Hepatocyte (in vitro differentiated cells): ENCODE data around the gene WNT6. TPM values are rescaled to one million over a fixed set of nuclear protein-coding genes. Genes with fewer than 3 reads are reported as not detected.

Experiments used
- DNase-seq: peaks from one replicate; pipeline ENCODE4 v3.0.0-alpha.2; 2016; ENCODE audit warnings: low spot score
- H2AFZ ChIP-seq: fragments of 200-600 bp; sonication (generic); 2 replicates; pipeline ENCODE4 v1.6.0; 2016; ENCODE audit warnings: antibody characterized with exemption, mild to moderate bottlenecking
- H3K27ac ChIP-seq: fragments of 200-600 bp; sonication (generic); 2 replicates; pipeline ENCODE4 v1.5.1; 2016; ENCODE audit warnings: mild to moderate bottlenecking
- H3K27me3 ChIP-seq: fragments of 200-600 bp; sonication (generic); 2 replicates; pipeline ENCODE4 v1.6.1; 2016
- H3K36me3 ChIP-seq: fragments of 200-600 bp; sonication (generic); replicated peaks from 2 replicates; pipeline ENCODE4 v1.5.1; 2016; ENCODE audit warnings: low read depth; ENCODE audit not compliant: insufficient read depth
- H3K4me1 ChIP-seq: fragments of 200-600 bp; sonication (generic); 2 replicates; pipeline ENCODE4 v1.5.1; 2016; ENCODE audit warnings: mild to moderate bottlenecking, moderate library complexity; ENCODE audit not compliant: insufficient read depth
- H3K4me2 ChIP-seq: fragments of 200-600 bp; sonication (generic); 2 replicates; pipeline ENCODE4 v1.6.0; 2016
- H3K4me3 ChIP-seq: fragments of 200-600 bp; sonication (generic); 2 replicates; pipeline ENCODE4 v1.5.1; 2016; ENCODE audit warnings: mild to moderate bottlenecking
- H3K79me2 ChIP-seq: fragments of 200-600 bp; sonication (generic); 2 replicates; pipeline ENCODE4 v1.6.0; 2017; ENCODE audit warnings: mild to moderate bottlenecking
- H3K9me2 ChIP-seq: fragments of 200-600 bp; sonication (generic); replicated peaks from 2 replicates; pipeline ENCODE4 v1.6.0; 2017; ENCODE audit warnings: mild to moderate bottlenecking; ENCODE audit not compliant: insufficient read depth
- H3K9me3 ChIP-seq: fragments of 200-600 bp; sonication (generic); 2 replicates; pipeline ENCODE4 v1.5.1; 2016; ENCODE audit warnings: low read depth, mild to moderate bottlenecking
- H4K20me1 ChIP-seq: fragments of 200-600 bp; sonication (generic); 2 replicates; pipeline ENCODE4 v1.6.0; 2016; ENCODE audit warnings: mild to moderate bottlenecking; ENCODE audit not compliant: insufficient read depth, poor library complexity, severe bottlenecking
- CTCF ChIP-seq: fragments of 200-600 bp; sonication (generic); IDR thresholded peaks from 2 replicates; pipeline ENCODE4 v1.5.1; 2016; ENCODE audit warnings: antibody characterized with exemption, mild to moderate bottlenecking; ENCODE audit not compliant: poor library complexity
- EZH2 ChIP-seq: fragments of 200-600 bp; sonication (generic); IDR thresholded peaks from 2 replicates; pipeline ENCODE4 v1.6.1; 2016; ENCODE audit warnings: antibody characterized with exemption, mild to moderate bottlenecking, borderline replicate concordance
- EZH2phosphoT487 ChIP-seq: fragments of 200-600 bp; sonication (generic); IDR thresholded peaks from one replicate; pipeline ENCODE4 v1.6.1; 2018; ENCODE audit warnings: antibody characterized with exemption, mild to moderate bottlenecking, low read depth, moderate library complexity; ENCODE audit not compliant: unreplicated experiment, severe bottlenecking
- WGBS: methylation state at CpG from one replicate; pipeline ENCODE4 v1.1.6; 2016; ENCODE audit warnings: low lambda C conversion rate; ENCODE audit errors: missing lambda C conversion rate; 5-methylcytosine and 5-hydroxymethylcytosine counted together
- polyA plus RNA-seq: library from polyadenylated mRNA; unstranded; fragments of >200 nt; fragmentation: Nextera tagmentation; extraction: Ambion mirVana; gene quantifications from 2 replicates; pipeline ENCODE4 v1.2.1, GENCODE V29; 2016
- total RNA-seq: library from RNA; depleted of rRNA; stranded (reverse); fragments of >200 nt; gene quantifications from 2 replicates; pipeline ENCODE4 v1.2.3, GENCODE V29; 2014

WNT6 gene
- total and polyA plus RNA-seq, 2 experiments from 2014 or later = 7.1 to 22.8 TPM

- no peak for DNase-seq
- Histone ChIP-seq H3K36me3 (no peaks in the 10 kb centered on the region), H3K79me2 (no peaks in the 10 kb centered on the region), H3K27me3 (peaks cover 32% of the 10 kb centered on the region), H3K4me3 (no peak overlapping the region), H2AFZ (no peak overlapping the region), H4K20me1 (no peaks in the 10 kb centered on the region), H3K27ac (no peak overlapping the region), H3K4me1 (peaks cover 25% of the 10 kb centered on the region), H3K9me3 (no peaks in the 10 kb centered on the region), H3K4me2 (no peak overlapping the region), H3K9me2 (no peaks in the 10 kb centered on the region)
- WGBS = 92% methylated on average over 23 of the region's 23 CpGs
- no peak for TF ChIP-seq EZH2
- TF ChIP-seq CTCF = no peak
- TF ChIP-seq EZH2phosphoT487 = no peak
Observed at GRCh38 chr2:218889937-218890336, 30.3 kb downstream of the WNT6 start.

- DNase-seq = no peak
- H3K4me1 ChIP-seq = peaks cover 28% of the 10 kb centered on the region
- H3K27ac ChIP-seq = no peak overlapping the region
- H3K4me3 ChIP-seq = no peak overlapping the region
- WGBS = 74% methylated on average over 3 of the region's 3 CpGs
- no peaks in the 10 kb centered on the region for H3K79me2 ChIP-seq
- peaks cover 32% of the 10 kb centered on the region for H3K27me3 ChIP-seq
- TF ChIP-seq CTCF (no peak), EZH2 (no peak), EZH2phosphoT487 (no peak)
- H3K9me2 ChIP-seq = no peaks in the 10 kb centered on the region
- no peak overlapping the region for H3K4me2 ChIP-seq
- H3K9me3 ChIP-seq = no peaks in the 10 kb centered on the region
- no peaks in the 10 kb centered on the region for H3K36me3 ChIP-seq
- H2AFZ ChIP-seq = no peak overlapping the region
- H4K20me1 ChIP-seq = no peaks in the 10 kb centered on the region
Observed at GRCh38 chr2:218890369-218890768, 30.8 kb downstream of the WNT6 start.

- TF ChIP-seq EZH2 (no peak), EZH2phosphoT487 (no peak), CTCF (no peak)
- 59% methylated on average over 19 of the region's 19 CpGs for WGBS
- Histone ChIP-seq H3K9me2 (no peaks in the 10 kb centered on the region), H4K20me1 (no peaks in the 10 kb centered on the region), H3K79me2 (no peaks in the 10 kb centered on the region), H3K4me1 (peaks cover 38% of the 10 kb centered on the region), H3K36me3 (no peaks in the 10 kb centered on the region), H3K4me2 (no peak overlapping the region), H3K4me3 (no peak overlapping the region), H3K27ac (no peak overlapping the region), H3K9me3 (no peaks in the 10 kb centered on the region), H3K27me3 (peaks cover 44% of the 10 kb centered on the region), H2AFZ (no peak overlapping the region)
- no peak for DNase-seq
Observed at GRCh38 chr2:218891275-218892135, 31.9 kb downstream of the WNT6 start.
